Gastrocnemius medialis (tissue), 4 donors: ENCODE results near the gene FOXD4L3. TPM values are rescaled to one million over a fixed set of nuclear protein-coding genes. Genes with fewer than 3 reads are reported as not detected.
"Not testable (repeated sequence)": the region's sequence is repeated elsewhere in the genome, so short reads cannot be mapped to it uniquely, and the experiment has no call there.

ENCODE experiments used
- ATAC-seq, 2 donors: fragments of 150-250 bp; one replicate each; pipeline ENCODE4 v1.9.1; 2016
- DNase-seq, 2 donors: peaks; one replicate each; pipeline ENCODE4 v3.0.0-alpha.2; 2019
- H3K27ac ChIP-seq, 4 donors: fragments of 200-600 bp; sonication (generic); 1 replicate in 1 of 4; 2 replicates in 3 of 4; pipeline ENCODE4 v1.5.1; 2016 to 2018; ENCODE audit warnings: mild to moderate bottlenecking in 2 of 4, moderate library complexity in 1 of 4
- H3K27me3 ChIP-seq, 3 donors: fragments of 200-600 bp; sonication (generic) in 2 of 3; 1 replicate in 1 of 3; 2 replicates in 2 of 3; pipeline versions ENCODE4 v1.5.1 to v1.6.0; 2016 to 2019; ENCODE audit warnings: mild to moderate bottlenecking in 1 of 3, moderate library complexity in 1 of 3
- H3K36me3 ChIP-seq, 2 donors: fragments of 200-600 bp; sonication (generic) in 1 of 2; one replicate each; pipeline ENCODE4 v1.5.1; 2017 to 2018
- H3K4me1 ChIP-seq, 2 donors: fragments of 200-600 bp; sonication (generic) in 1 of 2; one replicate each; pipeline ENCODE4 v1.5.1; 2016 to 2017; ENCODE audit warnings: mild to moderate bottlenecking in 2 of 2
- H3K4me3 ChIP-seq, 4 donors: fragments of 200-600 bp; sonication (generic) in 3 of 4; 1 replicate in 1 of 4; 2 replicates in 3 of 4; pipeline ENCODE4 v1.5.1; 2016 to 2019; ENCODE audit warnings: mild to moderate bottlenecking in 2 of 4
- H3K9me3 ChIP-seq, 3 donors: fragments of 200-600 bp; sonication (generic) in 2 of 3; 1 replicate in 1 of 3; 2 replicates in 2 of 3; pipeline ENCODE4 v1.5.1; 2016 to 2019
- in situ Hi-C, 4 donors: fragments of 200-750 bp; cut with MboI; loops; one replicate each; pipeline versions ENCODE4 v1.15.0 to v1.8.0; 2017; ENCODE audit warnings: low sequenced_read_pairs in 4 of 4
- intact Hi-C: fragments of 100-400 bp; cut with DNase I; formaldehyde crosslinking; loops from one replicate; pipeline ENCODE4 v1.15.1; 2023; ENCODE audit warnings: low total_unique reads
- total RNA-seq, 4 donors: library from RNA; depleted of rRNA; stranded (reverse); fragments of >200 nt; gene quantifications; one replicate each; pipeline versions ENCODE4 v1.1.0 to v1.2.3, GENCODE V29; 2016

The FOXD4L3 gene
- total RNA-seq = not detected

DNA sequence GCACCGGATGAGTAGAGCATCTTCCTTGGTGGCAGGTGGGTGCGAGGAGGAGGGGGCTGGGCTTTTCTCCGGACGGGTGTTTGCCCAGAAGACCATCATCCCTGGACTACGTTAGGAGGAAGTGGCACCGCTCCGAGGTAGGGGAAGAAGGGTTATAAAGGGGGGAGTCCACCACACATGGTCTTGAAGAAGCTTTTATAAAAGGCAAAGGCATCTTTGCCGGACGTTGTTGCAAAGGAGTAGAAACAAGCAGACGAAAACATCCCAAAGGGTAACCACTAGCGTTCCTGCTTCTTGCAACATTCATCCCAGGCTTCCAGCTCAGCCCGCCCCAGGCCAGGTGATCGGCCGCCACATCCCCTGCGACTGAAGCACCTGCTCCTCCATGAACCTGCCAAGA is at the start of gene FOXD4L3:
Gene FOXD4L3 (plus strand): TSS at position 301 of the 400 bp plus-strand sequence. CDS start 85 bp downstream, at position 386.
- H3K27me3 ChIP-seq, H3K27ac ChIP-seq, DNase-seq, H3K4me1 ChIP-seq, ATAC-seq, H3K36me3 ChIP-seq, in situ Hi-C loops, intact Hi-C loops, H3K4me3 ChIP-seq, H3K9me3 ChIP-seq: not testable (repeated sequence)

GRCh38 chr9:68281041-68281440 is 21.6 kb upstream of the FOXD4L3 start:
- H3K27me3 ChIP-seq, H3K4me3 ChIP-seq, H3K27ac ChIP-seq, intact Hi-C loops, DNase-seq, ATAC-seq, H3K36me3 ChIP-seq, in situ Hi-C loops, H3K4me1 ChIP-seq, H3K9me3 ChIP-seq: not testable (repeated sequence)

DNA sequence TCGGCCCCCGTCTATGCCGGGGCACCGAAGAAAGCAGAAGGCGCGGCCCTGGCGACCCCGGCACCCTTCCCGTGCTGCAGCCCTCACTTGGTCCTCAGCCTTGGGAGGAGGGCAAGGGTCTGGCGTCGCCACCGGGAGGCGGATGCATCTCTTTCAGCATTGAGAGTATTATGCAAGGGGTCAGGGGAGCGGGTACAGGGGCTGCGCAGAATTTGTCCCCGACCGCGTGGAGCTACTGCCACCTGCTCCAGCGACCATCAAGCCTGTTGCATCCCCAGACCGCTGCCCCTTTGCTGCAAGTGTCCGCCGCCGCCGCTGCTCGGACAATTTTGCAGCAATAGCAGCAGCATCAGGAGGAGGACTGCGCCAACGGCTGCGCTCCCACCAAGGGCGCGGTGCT is 1.1 kb downstream of the FOXD4L3 start:
- H3K27me3 ChIP-seq, in situ Hi-C loops, H3K4me3 ChIP-seq, H3K9me3 ChIP-seq, H3K4me1 ChIP-seq, ATAC-seq, DNase-seq, H3K27ac ChIP-seq, H3K36me3 ChIP-seq, intact Hi-C loops: not testable (repeated sequence)

DNA sequence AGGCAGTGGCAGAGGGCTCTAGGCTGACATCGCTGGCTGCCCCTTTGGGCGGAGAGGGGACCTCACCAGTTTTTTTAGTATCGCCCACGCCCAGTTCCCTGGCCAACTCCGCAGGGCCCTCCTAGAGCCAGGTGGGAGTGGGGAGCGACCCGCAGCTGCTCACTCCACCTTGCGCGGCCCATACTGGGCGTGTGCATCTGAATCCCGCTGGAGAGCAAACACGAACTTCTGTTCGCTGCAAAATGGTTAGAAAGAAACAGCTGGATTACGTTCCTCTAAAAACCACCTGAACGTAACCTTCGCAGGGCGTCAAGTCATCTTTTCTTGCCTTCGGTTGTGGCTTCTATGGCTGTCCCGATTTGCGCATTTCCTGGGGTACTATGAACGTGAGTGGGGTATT is 1.5 kb downstream of the FOXD4L3 start:
- H3K27ac ChIP-seq, H3K36me3 ChIP-seq, H3K9me3 ChIP-seq, DNase-seq, H3K27me3 ChIP-seq, intact Hi-C loops, H3K4me1 ChIP-seq, in situ Hi-C loops, ATAC-seq, H3K4me3 ChIP-seq: not testable (repeated sequence)

DNA sequence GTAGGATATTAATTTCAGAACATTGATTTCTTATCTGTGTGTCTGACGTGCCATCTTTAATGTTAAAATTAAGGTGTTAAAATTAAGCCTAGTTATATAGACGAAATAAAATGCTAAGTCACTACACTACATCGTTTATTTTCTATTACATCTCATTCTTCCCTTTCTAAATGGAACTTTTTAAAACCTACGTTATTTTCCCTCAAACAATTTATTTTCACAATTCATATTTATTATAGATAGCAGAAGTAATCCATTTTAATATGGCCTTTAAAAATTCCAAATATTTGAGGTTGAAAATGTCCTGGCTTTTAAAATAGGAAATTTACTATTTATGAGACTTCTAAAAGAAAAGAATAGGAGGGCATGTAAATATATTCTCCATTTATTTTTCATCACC is 2.1 kb downstream of the FOXD4L3 start:
- H3K36me3 ChIP-seq, H3K27ac ChIP-seq, intact Hi-C loops, in situ Hi-C loops, H3K27me3 ChIP-seq, DNase-seq, ATAC-seq, H3K9me3 ChIP-seq, H3K4me1 ChIP-seq, H3K4me3 ChIP-seq: not testable (repeated sequence)

GRCh38 chr9:68305680-68306285 is 3.1 kb downstream of the FOXD4L3 start:
- DNase-seq, in situ Hi-C loops, H3K9me3 ChIP-seq, H3K36me3 ChIP-seq, H3K27me3 ChIP-seq, H3K4me3 ChIP-seq, intact Hi-C loops, H3K4me1 ChIP-seq, H3K27ac ChIP-seq: not testable (repeated sequence)
- peak in 1 of 2 donors; percentile 21 for ATAC-seq

GRCh38 chr9:68306391-68306964 is 3.8 kb downstream of the FOXD4L3 start:
- H3K27me3 ChIP-seq, DNase-seq, H3K9me3 ChIP-seq, H3K36me3 ChIP-seq, H3K4me3 ChIP-seq, in situ Hi-C loops, H3K4me1 ChIP-seq, intact Hi-C loops, H3K27ac ChIP-seq: not testable (repeated sequence)
- ATAC-seq = peak in 1 of 2 donors; percentile 21

DNA sequence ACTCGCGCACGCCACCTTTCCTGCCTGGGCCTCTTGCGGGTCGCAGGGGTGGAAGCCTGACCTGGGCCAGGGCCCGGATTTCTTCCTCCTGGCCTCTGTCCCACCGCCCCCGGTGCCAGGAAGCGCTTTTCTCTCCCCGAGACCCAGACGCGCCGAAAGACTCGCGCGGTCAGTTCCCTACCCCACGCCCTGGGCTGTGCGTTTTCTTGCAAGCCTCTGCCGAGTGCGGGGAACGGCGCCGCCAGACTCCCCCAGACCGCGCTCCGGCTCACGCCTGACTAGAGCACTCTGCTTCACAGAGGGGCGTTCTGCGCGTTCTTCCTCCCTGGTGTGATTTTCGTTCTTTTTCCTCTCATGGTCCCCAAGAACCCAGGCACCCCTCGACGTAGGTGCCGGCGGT is 4.5 kb downstream of the FOXD4L3 start:
- ATAC-seq = peak in 1 of 2 donors; percentile 28
- intact Hi-C loops, DNase-seq, H3K4me1 ChIP-seq, H3K27me3 ChIP-seq, H3K9me3 ChIP-seq, H3K27ac ChIP-seq, H3K36me3 ChIP-seq, in situ Hi-C loops, H3K4me3 ChIP-seq: not testable (repeated sequence)

DNA sequence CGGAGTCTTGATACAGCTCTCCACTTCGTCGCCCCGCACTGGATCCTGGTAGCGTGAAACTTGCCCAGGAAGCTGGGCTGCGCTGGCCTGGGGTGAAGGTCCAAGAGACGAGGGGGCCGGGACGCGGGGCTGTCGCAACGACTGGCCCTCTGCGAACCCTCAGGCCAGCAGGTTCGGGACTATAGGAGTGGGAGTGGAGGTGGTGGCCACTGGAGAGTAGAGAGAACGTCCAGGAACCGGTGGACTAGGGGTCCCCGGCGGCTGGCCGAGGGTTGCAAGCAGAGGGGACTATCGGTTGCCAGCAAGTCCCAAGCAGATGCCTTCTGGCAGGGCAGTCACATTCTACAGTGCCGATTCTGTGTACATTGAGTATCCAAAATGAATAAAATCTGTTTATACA is 5.0 kb downstream of the FOXD4L3 start:
- in situ Hi-C loops, H3K9me3 ChIP-seq, H3K36me3 ChIP-seq, DNase-seq, H3K27ac ChIP-seq, H3K27me3 ChIP-seq, intact Hi-C loops, H3K4me3 ChIP-seq, H3K4me1 ChIP-seq: not testable (repeated sequence)
- peak in 1 of 2 donors; percentile 24 for ATAC-seq

DNA sequence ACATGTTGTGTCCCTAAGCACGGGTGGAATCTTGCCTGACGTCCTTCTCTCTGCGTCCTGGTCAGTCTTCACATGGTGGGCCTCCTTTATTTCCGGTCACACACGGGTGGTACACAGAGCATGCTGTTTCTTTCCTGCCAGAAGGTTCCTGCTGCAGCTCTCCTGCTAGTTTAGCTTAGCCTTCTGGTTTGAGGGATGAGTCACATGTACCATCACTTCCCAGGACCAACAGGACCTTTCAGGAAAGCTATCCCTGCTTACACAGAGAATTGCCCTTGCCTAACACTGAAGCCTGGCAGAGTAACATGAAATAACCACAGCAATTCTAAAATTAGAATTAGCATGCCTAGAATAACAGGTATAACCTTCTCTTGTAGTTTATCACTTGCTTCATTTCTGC is 8.5 kb downstream of the FOXD4L3 start:
- DNase-seq, H3K4me1 ChIP-seq, H3K27ac ChIP-seq, intact Hi-C loops, H3K27me3 ChIP-seq, H3K9me3 ChIP-seq, H3K4me3 ChIP-seq, in situ Hi-C loops, ATAC-seq, H3K36me3 ChIP-seq: not testable (repeated sequence)

GRCh38 chr9:68318209-68318608 is 15.5 kb downstream of the FOXD4L3 start:
- DNase-seq, ATAC-seq, intact Hi-C loops, H3K4me3 ChIP-seq, H3K9me3 ChIP-seq, H3K27ac ChIP-seq, H3K36me3 ChIP-seq, H3K27me3 ChIP-seq, H3K4me1 ChIP-seq, in situ Hi-C loops: not testable (repeated sequence)

GRCh38 chr9:68323749-68324148 is 21.1 kb downstream of the FOXD4L3 start:
- intact Hi-C loops, H3K4me3 ChIP-seq, DNase-seq, H3K9me3 ChIP-seq, H3K36me3 ChIP-seq, in situ Hi-C loops, H3K27me3 ChIP-seq, H3K27ac ChIP-seq, ATAC-seq, H3K4me1 ChIP-seq: not testable (repeated sequence)
